ENCODE data around the gene F10.

DNA sequence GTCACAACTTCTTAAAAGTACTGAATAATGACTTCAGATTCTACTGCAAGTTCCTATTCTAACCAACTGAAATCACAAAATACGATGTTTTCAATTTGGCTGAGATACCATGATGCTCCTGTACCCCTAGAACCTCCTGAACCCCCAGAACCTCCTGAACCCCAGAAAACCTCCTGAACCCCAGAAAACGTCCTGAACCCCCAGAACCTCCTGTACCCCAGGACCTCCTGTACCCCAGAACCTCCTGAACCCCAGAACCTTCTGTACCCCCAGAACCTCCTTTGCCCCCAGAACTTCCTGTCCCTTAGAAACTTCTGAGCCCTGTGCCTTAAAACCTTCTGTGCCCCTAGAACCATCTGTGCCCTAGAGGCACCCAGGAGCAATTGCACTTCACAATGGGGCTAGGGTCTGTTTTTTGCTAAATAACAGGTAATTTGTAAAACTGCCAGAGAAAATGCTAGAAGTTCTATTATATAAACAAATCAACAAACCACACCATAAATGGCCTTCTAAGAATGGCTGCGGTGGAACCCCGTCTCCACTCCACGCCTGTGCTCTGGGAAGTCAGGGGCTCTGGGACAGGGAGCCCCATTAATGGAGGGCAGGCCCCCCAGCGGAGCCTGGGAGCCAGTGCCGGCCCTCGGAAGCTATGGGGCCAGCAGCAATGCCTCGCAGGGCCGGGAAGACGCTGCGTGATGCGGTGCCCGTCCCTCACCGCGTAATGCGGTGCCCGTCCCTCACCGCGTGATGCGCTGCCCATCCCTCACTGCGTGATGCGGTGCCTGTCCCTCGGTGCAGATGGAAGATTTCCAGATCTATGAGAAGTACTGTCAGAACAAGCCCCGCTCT, 38.3 kb upstream of the F10 start:
- TF ChIP-seq, protein P1, sequence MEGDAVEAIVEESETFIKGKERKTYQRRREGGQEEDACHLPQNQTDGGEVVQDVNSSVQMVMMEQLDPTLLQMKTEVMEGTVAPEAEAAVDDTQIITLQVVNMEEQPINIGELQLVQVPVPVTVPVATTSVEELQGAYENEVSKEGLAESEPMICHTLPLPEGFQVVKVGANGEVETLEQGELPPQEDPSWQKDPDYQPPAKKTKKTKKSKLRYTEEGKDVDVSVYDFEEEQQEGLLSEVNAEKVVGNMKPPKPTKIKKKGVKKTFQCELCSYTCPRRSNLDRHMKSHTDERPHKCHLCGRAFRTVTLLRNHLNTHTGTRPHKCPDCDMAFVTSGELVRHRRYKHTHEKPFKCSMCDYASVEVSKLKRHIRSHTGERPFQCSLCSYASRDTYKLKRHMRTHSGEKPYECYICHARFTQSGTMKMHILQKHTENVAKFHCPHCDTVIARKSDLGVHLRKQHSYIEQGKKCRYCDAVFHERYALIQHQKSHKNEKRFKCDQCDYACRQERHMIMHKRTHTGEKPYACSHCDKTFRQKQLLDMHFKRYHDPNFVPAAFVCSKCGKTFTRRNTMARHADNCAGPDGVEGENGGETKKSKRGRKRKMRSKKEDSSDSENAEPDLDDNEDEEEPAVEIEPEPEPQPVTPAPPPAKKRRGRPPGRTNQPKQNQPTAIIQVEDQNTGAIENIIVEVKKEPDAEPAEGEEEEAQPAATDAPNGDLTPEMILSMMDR (conservative IDR thresholded peaks at IDR 0.05; ENCODE audit: low read depth, low read length) = peak; percentile 38; the same call in 1 of the 2 replicates
- no peak for TF ChIP-seq EZH2 (IDR thresholded peaks at IDR 0.05; ENCODE audit: borderline replicate concordance, low read depth, low read length, poor library complexity, severe bottlenecking)

All from A673 (cell line).